ENCODE measurements around the gene PRPF40B. TPM values are rescaled to one million over a fixed set of nuclear protein-coding genes. Genes with fewer than 3 reads are reported as not detected.
A peak's percentile ranks its signal among the peaks of the same experiment; 100 is the strongest.

The PRPF40B gene
- 10 to 100 TPM; 16.8 to 26.2 (median 21.6) TPM for total RNA-seq
- polyA plus RNA-seq = 10 to 100 TPM; 13.4 to 37.5 TPM
- long read RNA-seq, donor 1, partial matches to known transcripts = 17 of 73 reads
- long read RNA-seq, donor 1, other reads (novel, unspliced or antisense) = 53 of 73 reads
- long read RNA-seq, donor 2, transcript PRPF40B-209 (26 exons, 3,307 nt) = major isoform, 5 of 122 reads
- long read RNA-seq, donor 2, partial matches to known transcripts = 21 of 122 reads
- long read RNA-seq, donor 2, other reads (novel, unspliced or antisense) = 96 of 122 reads
- long read RNA-seq, donor 3, partial matches to known transcripts = 9 of 156 reads
- long read RNA-seq, donor 3, other reads (novel, unspliced or antisense) = 147 of 156 reads

DNA sequence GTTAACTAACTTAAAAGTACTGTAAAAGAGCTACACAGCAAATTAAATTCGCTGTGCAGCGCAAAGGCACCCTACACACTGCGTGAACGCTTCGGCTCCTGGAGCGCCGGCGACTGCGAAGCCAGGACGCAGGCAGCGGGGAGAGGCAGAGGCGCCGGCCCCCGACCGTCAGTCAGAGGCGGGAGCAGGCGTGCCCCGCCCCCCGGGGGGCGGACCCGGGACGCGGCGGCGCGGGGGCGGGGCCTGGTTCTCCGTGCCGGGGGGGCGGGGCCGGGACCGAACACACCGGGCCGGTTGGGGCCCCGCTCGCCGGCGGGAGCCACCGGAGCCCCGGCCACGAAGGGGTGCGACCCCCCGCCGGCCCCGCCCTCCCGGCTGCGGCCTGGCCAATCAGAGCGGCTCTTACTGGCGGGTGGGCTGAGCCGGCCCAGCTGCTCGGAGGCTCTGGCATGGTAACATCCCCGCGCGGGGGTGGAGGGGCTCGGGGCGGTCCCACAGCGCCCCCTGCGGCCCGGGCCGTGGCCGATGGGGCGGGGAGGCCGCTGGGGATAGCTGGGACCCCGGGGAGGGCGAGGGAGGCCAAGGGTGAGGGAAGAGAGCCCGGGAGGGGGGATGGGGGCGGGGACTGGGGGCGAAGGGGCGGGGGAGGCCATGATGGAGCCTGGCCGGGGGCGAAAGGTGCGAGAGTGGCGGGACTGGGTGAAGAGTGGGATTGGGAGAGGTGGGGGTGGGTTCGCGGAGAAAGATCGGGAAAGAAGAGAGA lies at the start of gene PRPF40B:
Gene PRPF40B, plus strand, starts transcription at position 420 of the 763 bp plus-strand sequence. Its CDS starts 30 bp downstream, at position 450.
- peaks cover 14 to 33% (median 18%) of the 10 kb centered on the region in 9 donors for H3K4me1 ChIP-seq
- DNase-seq (peak; percentile 86 to 91), ATAC-seq (peak; percentile 88 to 93 (median 92))
- TF ChIP-seq, protein P1, sequence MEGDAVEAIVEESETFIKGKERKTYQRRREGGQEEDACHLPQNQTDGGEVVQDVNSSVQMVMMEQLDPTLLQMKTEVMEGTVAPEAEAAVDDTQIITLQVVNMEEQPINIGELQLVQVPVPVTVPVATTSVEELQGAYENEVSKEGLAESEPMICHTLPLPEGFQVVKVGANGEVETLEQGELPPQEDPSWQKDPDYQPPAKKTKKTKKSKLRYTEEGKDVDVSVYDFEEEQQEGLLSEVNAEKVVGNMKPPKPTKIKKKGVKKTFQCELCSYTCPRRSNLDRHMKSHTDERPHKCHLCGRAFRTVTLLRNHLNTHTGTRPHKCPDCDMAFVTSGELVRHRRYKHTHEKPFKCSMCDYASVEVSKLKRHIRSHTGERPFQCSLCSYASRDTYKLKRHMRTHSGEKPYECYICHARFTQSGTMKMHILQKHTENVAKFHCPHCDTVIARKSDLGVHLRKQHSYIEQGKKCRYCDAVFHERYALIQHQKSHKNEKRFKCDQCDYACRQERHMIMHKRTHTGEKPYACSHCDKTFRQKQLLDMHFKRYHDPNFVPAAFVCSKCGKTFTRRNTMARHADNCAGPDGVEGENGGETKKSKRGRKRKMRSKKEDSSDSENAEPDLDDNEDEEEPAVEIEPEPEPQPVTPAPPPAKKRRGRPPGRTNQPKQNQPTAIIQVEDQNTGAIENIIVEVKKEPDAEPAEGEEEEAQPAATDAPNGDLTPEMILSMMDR (IDR thresholded peaks at IDR 0.05) = peak in 8 of 9 donors; percentile 14 to 65 (median 52)
- H3K27me3 ChIP-seq = peaks cover 0 to 35% (median 0%) of the 10 kb centered on the region in 7 donors
- no peaks in the 10 kb centered on the region for H3K36me3 ChIP-seq
- intact Hi-C loops (cut with DNase I) = no loop called here
- peak within 1 kb of the TSS; percentile 78 to 88 (median 84) for H3K27ac ChIP-seq
- 1% methylated on average over 41 to 76 of the region's 76 CpGs for WGBS, 2 donors
- H3K4me3 ChIP-seq = peak within 1 kb of the TSS; percentile 11 to 81 (median 66)
- H3K9me3 ChIP-seq = no peaks in the 10 kb centered on the region

DNA sequence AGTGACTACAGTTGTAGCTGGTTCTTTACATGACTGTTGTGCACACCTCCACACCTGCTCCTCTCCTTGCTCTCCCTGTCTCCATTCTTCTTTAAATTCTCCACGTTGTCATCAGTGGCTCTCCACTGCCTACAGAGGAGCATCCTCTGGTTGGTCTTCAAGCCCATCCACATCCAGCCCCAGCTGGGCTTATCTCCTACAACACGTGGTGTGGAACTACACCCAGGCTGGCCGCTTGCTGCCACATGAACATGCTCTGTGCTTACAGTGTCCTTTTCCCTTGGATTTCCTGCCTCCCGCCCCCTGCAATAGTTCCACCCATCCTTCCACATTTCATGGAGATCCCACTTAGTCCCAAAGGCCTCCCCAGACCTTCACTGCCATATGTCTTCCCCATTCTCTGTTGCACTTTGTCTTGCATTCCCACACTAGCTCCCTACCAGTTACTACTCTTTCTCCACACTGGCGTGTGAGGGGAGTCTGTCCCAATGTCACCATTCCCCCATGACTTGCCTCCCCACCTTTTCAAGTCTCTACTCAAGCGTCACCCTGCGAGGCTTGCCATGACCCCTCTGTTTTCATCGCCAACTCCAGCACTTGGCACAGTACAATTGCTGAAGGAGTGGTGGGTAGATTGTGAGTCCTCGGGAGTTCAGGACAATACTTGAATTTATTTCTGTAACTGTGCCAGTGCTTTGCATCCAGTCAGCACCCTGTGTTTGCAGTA lies 45.6 kb upstream of the PRPF40B start:
- DNase-seq = no peak
- Histone ChIP-seq H3K27ac (peak overlapping the region in 1 of 10 donors; percentile 15), H3K27me3 (no peaks in the 10 kb centered on the region), H3K4me1 (peaks cover 2 to 25% (median 19%) of the 10 kb centered on the region in 9 donors), H3K9me3 (no peaks in the 10 kb centered on the region), H3K36me3 (peaks cover 0 to 39% (median 6%) of the 10 kb centered on the region in 9 donors), H3K4me3 (no peak overlapping the region)
- TF ChIP-seq, protein P1 (IDR thresholded peaks at IDR 0.05) = no peak
- no peak for ATAC-seq
- WGBS, 2 donors = 51 to 62% methylated on average over 9 of the region's 9 CpGs
- intact Hi-C loops (cut with DNase I) = loop anchor here in 1 of 10 donors (5.0 kb wide), 1 partner anchor 215 kb away; no protein-coding TSS in a partner anchor

DNA sequence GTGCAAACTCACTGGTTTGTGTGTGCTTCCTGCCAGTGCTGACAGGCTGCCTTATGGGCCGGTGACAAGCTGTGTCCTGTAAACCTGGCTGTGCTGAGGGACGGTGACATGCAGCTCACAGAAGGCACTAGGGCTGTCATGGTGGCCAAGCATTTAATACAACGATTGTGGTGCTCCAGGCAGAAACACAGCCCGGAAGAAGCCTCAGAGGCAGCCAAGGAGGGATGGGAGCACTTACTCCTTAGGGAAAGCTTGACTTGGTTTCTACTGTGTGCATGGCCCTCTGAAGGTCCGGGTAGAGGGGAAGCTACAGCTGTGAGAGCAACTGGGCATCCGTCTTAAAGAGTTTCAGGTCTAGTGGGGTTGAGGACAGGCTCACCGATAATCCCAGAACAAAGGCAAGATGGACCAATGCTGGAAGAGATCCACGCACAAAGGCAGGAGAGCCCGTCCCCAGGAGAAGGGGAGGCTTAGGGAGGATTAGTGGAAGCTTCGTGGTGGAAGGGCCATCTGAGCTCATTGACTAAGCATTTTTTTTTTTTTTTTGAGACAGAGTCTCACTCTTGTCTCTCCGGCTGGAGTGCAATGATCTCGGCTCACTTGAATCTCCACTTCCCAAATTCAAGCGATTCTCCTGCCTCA lies 44.8 kb upstream of the PRPF40B start:
- no peaks in the 10 kb centered on the region for H3K27me3 ChIP-seq
- no peak for ATAC-seq
- H3K4me3 ChIP-seq = no peak overlapping the region
- TF ChIP-seq, protein P1 (IDR thresholded peaks at IDR 0.05) = no peak
- peaks cover 0 to 31% (median 6%) of the 10 kb centered on the region in 9 donors for H3K36me3 ChIP-seq
- peaks cover 6 to 34% (median 27%) of the 10 kb centered on the region in 9 donors for H3K4me1 ChIP-seq
- H3K27ac ChIP-seq = no peak overlapping the region
- DNase-seq = no peak
- intact Hi-C loops (cut with DNase I) = loop anchor here in 1 of 10 donors (5.0 kb wide), 1 partner anchor 216 kb away; no protein-coding TSS in a partner anchor
- H3K9me3 ChIP-seq = no peaks in the 10 kb centered on the region
- WGBS, 2 donors = 85 to 86% methylated on average over 13 of the region's 13 CpGs
